Measurements from ENCODE around the gene RDH14. TPM values are rescaled to one million over a fixed set of nuclear protein-coding genes. Genes with fewer than 3 reads are reported as not detected.
A peak's percentile ranks its signal among the peaks of the same experiment; 100 is the strongest.

RDH14 gene
- total and polyA plus RNA-seq, 2 experiments from 2014 or later: 38.1 to 40.6 TPM

DNA sequence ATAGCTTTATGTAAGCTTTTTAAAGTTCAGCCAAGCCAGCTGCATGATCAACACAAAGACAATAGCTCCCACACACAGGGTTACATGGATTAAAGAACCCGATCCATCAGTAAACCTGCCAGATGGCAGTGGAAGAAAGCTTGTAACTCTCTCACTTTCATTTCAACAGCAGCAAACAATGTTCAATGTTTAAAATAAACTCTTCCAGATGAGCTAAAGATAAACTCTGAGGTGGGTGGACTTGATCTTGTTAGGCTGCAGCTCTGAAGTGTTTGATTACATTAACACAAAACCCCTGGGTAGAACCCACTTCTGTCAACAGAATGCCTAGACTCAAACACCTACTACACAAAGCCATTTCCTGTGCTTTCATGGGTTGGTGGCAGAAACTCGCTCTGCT lies 13.9 kb downstream of the RDH14 start:
- Histone ChIP-seq H4K20me1 (replicated peaks; ENCODE audit: insufficient read depth) (0 out of 2 replicates have a peak, but pooled peaks cover 2% of the 10 kb centered on the region), H3K36me3 (ENCODE audit: insufficient read depth) (no peaks in the 10 kb centered on the region), H3K27ac (ENCODE audit: low read depth) (no peak overlapping the region), H3K4me3 (no peak overlapping the region), H3F3A (replicated peaks; ENCODE audit: low read depth) (no peaks in the 10 kb centered on the region), H3K27me3 (ENCODE audit: insufficient read depth) (no peaks in the 10 kb centered on the region), H2AFZ (no peak overlapping the region), H3K4me2 (no peak overlapping the region), H3K4me1 (ENCODE audit: insufficient read depth) (peaks cover 4% of the 10 kb centered on the region; the same call in 1 of the 2 replicates), H3K79me2 (replicated peaks; ENCODE audit: insufficient read depth) (no peaks in the 10 kb centered on the region), H3K9me2 (ENCODE audit: insufficient read depth) (no peaks in the 10 kb centered on the region)
- peak overlapping the region; percentile 18; the same call in 1 of the 2 replicates for H3K27ac Mint-ChIP-seq
- H3K9me3 Mint-ChIP-seq: no peaks in the 10 kb centered on the region
- no peak for TF ChIP-seq NANOG (IDR thresholded peaks at IDR 0.05; ENCODE audit: borderline replicate concordance)
- TF ChIP-seq POLR2AphosphoS5 (IDR thresholded peaks at IDR 0.05; ENCODE audit: low read depth): no peak
- no peak for TF ChIP-seq CREB1 (CRISPR knock-in tag; IDR thresholded peaks at IDR 0.05; ENCODE audit: low read depth)
- no peak for TF ChIP-seq JUNB (IDR thresholded peaks at IDR 0.05; ENCODE audit: unreplicated experiment)
- no peak for TF ChIP-seq EZH2phosphoT487 (IDR thresholded peaks at IDR 0.05; ENCODE audit: unreplicated experiment)
- TF ChIP-seq ZNF114 (CRISPR knock-in tag; IDR thresholded peaks at IDR 0.05): no peak
- TF ChIP-seq, protein P1, sequence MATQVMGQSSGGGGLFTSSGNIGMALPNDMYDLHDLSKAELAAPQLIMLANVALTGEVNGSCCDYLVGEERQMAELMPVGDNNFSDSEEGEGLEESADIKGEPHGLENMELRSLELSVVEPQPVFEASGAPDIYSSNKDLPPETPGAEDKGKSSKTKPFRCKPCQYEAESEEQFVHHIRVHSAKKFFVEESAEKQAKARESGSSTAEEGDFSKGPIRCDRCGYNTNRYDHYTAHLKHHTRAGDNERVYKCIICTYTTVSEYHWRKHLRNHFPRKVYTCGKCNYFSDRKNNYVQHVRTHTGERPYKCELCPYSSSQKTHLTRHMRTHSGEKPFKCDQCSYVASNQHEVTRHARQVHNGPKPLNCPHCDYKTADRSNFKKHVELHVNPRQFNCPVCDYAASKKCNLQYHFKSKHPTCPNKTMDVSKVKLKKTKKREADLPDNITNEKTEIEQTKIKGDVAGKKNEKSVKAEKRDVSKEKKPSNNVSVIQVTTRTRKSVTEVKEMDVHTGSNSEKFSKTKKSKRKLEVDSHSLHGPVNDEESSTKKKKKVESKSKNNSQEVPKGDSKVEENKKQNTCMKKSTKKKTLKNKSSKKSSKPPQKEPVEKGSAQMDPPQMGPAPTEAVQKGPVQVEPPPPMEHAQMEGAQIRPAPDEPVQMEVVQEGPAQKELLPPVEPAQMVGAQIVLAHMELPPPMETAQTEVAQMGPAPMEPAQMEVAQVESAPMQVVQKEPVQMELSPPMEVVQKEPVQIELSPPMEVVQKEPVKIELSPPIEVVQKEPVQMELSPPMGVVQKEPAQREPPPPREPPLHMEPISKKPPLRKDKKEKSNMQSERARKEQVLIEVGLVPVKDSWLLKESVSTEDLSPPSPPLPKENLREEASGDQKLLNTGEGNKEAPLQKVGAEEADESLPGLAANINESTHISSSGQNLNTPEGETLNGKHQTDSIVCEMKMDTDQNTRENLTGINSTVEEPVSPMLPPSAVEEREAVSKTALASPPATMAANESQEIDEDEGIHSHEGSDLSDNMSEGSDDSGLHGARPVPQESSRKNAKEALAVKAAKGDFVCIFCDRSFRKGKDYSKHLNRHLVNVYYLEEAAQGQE (IDR thresholded peaks at IDR 0.05; ENCODE audit: unreplicated experiment): no peak
- TF ChIP-seq STAT1 (IDR thresholded peaks at IDR 0.05; ENCODE audit: unreplicated experiment): no peak
- TF ChIP-seq ZNF331 (CRISPR knock-in tag; IDR thresholded peaks at IDR 0.05; ENCODE audit: low read depth): no peak
- TF ChIP-seq ETS1 (IDR thresholded peaks at IDR 0.05): no peak
- TF ChIP-seq EZH2 (IDR thresholded peaks at IDR 0.05; ENCODE audit: low read depth, unreplicated experiment): no peak
- no peaks in the 10 kb centered on the region for H3K36me3 Mint-ChIP-seq (ENCODE audit: low read depth)
- no peak overlapping the region for H3K4me3 Mint-ChIP-seq
- DNase-seq (ENCODE audit: low spot score) (peak; percentile 52), ATAC-seq (peak; percentile 68)
- no peaks in the 10 kb centered on the region for H3K27me3 Mint-ChIP-seq (ENCODE audit: insufficient read depth, low read depth, poor library complexity)
- peaks cover 13% of the 10 kb centered on the region for H3K4me1 Mint-ChIP-seq

DNA sequence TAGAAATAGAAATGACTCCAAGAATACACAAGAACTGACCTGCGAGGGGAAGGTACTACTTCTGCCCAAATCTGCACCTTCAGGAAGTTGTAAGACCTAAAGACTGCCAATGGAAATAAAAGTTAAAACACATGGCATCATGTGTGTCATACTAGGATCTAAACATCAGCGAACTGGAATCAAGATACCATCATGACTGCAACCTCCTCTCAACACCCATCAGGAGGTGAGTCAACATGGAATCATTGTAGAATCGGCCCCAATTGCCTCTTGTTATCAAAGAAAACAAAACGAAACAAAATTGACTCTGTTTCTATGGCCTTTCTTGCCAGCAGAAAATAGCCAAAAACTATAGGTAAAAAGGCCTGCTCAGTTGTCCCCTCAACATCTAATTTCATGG lies 15.1 kb downstream of the RDH14 start:
- no peak for DNase-seq (ENCODE audit: low spot score)
- no peak overlapping the region for H3K4me2 ChIP-seq
- H3K9me3 Mint-ChIP-seq: no peaks in the 10 kb centered on the region

More for the DNA sequence above, 15.1 kb downstream of the RDH14 start:
- Histone ChIP-seq H3K4me3 (no peak overlapping the region), H2AFZ (no peak overlapping the region), H3K27ac (ENCODE audit: low read depth) (no peak overlapping the region), H4K20me1 (replicated peaks; ENCODE audit: insufficient read depth) (no peaks in the 10 kb centered on the region), H3F3A (replicated peaks; ENCODE audit: low read depth) (no peaks in the 10 kb centered on the region), H3K79me2 (replicated peaks; ENCODE audit: insufficient read depth) (no peaks in the 10 kb centered on the region), H3K36me3 (ENCODE audit: insufficient read depth) (no peaks in the 10 kb centered on the region), H3K4me1 (ENCODE audit: insufficient read depth) (peaks cover 4% of the 10 kb centered on the region; the same call in 1 of the 2 replicates), H3K9me2 (ENCODE audit: insufficient read depth) (no peaks in the 10 kb centered on the region), H3K27me3 (ENCODE audit: insufficient read depth) (no peaks in the 10 kb centered on the region)
- peaks cover 13% of the 10 kb centered on the region for H3K4me1 Mint-ChIP-seq
- H3K36me3 Mint-ChIP-seq (ENCODE audit: low read depth): no peaks in the 10 kb centered on the region
- peak overlapping the region; percentile 76; the same call in 1 of the 2 replicates for H3K27ac Mint-ChIP-seq
- no peak overlapping the region for H3K4me3 Mint-ChIP-seq
- no peak for ATAC-seq
- no peak for TF ChIP-seq NANOG (IDR thresholded peaks at IDR 0.05; ENCODE audit: borderline replicate concordance)
- TF ChIP-seq CTCF (conservative IDR thresholded peaks at IDR 0.05; ENCODE audit: low read depth in 2 of 2): no peak
- TF ChIP-seq ETS1 (IDR thresholded peaks at IDR 0.05): no peak
- TF ChIP-seq EZH2phosphoT487 (IDR thresholded peaks at IDR 0.05; ENCODE audit: unreplicated experiment): no peak
- TF ChIP-seq STAT1 (IDR thresholded peaks at IDR 0.05; ENCODE audit: unreplicated experiment): no peak
- no peak for TF ChIP-seq CREB1 (CRISPR knock-in tag; IDR thresholded peaks at IDR 0.05; ENCODE audit: low read depth)
- TF ChIP-seq POLR2AphosphoS5 (IDR thresholded peaks at IDR 0.05; ENCODE audit: low read depth): no peak
- TF ChIP-seq EZH2 (IDR thresholded peaks at IDR 0.05; ENCODE audit: low read depth, unreplicated experiment): no peak
- TF ChIP-seq ZNF114 (CRISPR knock-in tag; IDR thresholded peaks at IDR 0.05): no peak
- no peak for TF ChIP-seq ZNF331 (CRISPR knock-in tag; IDR thresholded peaks at IDR 0.05; ENCODE audit: low read depth)
- H3K27me3 Mint-ChIP-seq (ENCODE audit: insufficient read depth, low read depth, poor library complexity): no peaks in the 10 kb centered on the region
